MG63 (cell line): ENCODE data around the gene LMOD1. TPM values are rescaled to one million over a fixed set of nuclear protein-coding genes. Genes with fewer than 3 reads are reported as not detected.
A peak's percentile ranks its signal among the peaks of the same experiment; 100 is the strongest.

ENCODE experiments used
- DNase-seq: peaks from one replicate; pipeline ENCODE4 v3.0.0-alpha.2; 2020
- H3K27me3 ChIP-seq: fragments of 250-450 bp; sonication (Bioruptor Pico); 2 replicates; pipeline ENCODE4 v1.5.1; 2020; ENCODE audit warnings: mild to moderate bottlenecking, moderate library complexity
- H3K36me3 ChIP-seq: fragments of 250-450 bp; sonication (Bioruptor Pico); 2 replicates; pipeline ENCODE4 v1.5.1; 2020; ENCODE audit warnings: mild to moderate bottlenecking, moderate library complexity
- H3K4me3 ChIP-seq: fragments of 250-450 bp; sonication (Bioruptor Pico); 2 replicates; pipeline ENCODE4 v1.5.1; 2020; ENCODE audit warnings: mild to moderate bottlenecking, moderate library complexity
- H3K9me3 ChIP-seq: fragments of 250-450 bp; sonication (Bioruptor Pico); 2 replicates; pipeline ENCODE4 v1.5.1; 2020; ENCODE audit warnings: mild to moderate bottlenecking, moderate library complexity
- total RNA-seq: library from RNA; depleted of rRNA; stranded (reverse); fragments of >200 nt; shearing (Covaris generic); gene quantifications from 2 replicates; pipeline ENCODE4 v1.2.3, GENCODE V29; 2014; ENCODE audit warnings: low replicate concordance

The LMOD1 gene
- total RNA-seq, 1 experiment from 2014 or later, result 0.03 TPM

DNA sequence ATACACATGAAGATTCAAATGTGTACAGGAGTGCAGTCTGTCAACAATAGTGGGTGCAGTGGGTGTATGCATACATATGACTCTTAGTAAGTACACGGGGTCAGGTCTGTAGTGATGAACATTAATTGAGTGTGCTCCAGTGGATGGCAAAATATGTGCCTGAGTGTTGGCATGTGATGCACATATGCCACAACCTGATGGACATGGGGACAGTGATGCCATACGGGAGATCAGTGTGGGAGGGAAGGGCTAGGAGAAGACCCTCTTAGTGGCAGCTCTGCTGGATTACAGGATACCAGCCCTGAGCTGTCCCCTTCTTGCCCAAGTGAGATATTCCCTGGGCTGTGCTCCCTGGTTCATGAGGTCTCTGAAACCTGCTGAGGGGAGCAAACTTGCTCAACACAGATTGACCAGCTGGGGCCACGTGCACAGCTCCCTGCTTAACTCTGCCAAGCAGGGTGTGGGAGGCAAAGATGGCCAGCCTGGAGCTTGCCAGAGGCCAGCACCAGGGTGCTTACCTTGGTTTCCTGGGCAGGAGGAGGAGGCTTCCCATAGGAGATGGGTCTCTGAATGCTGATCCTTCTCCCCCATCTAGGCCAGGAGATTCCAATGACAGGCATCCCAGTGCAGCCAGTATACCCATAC is 55.4 kb downstream of the LMOD1 start:
- no peak for DNase-seq
- Histone ChIP-seq H3K27me3 (no peaks in the 10 kb centered on the region), H3K9me3 (no peaks in the 10 kb centered on the region), H3K4me3 (no peak overlapping the region), H3K36me3 (0 out of 2 replicates have a peak, but pooled peaks cover 3% of the 10 kb centered on the region)

DNA sequence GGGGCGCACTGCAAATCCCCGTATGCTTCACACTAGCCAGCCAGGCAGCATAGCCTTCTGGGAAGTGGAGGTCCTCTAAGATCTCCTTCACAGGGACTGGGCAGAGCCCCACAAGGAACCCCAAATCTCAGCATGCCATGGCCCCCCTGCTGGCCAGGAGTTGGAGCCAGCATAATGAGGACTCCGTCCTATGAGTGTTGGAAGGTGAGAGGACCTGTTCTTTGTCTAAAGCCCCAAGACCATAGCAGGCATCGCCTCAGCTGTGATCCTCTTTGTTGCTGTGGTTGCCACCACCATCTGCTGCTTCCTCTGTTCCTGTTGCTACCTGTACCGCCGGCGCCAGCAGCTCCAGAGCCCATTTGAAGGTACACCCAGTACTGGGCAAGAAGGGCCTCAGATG is 56.1 kb downstream of the LMOD1 start:
- DNase-seq, result no peak
- Histone ChIP-seq H3K36me3 (0 out of 2 replicates have a peak, but pooled peaks cover 3% of the 10 kb centered on the region), H3K27me3 (no peaks in the 10 kb centered on the region), H3K4me3 (no peak overlapping the region), H3K9me3 (no peaks in the 10 kb centered on the region)

DNA sequence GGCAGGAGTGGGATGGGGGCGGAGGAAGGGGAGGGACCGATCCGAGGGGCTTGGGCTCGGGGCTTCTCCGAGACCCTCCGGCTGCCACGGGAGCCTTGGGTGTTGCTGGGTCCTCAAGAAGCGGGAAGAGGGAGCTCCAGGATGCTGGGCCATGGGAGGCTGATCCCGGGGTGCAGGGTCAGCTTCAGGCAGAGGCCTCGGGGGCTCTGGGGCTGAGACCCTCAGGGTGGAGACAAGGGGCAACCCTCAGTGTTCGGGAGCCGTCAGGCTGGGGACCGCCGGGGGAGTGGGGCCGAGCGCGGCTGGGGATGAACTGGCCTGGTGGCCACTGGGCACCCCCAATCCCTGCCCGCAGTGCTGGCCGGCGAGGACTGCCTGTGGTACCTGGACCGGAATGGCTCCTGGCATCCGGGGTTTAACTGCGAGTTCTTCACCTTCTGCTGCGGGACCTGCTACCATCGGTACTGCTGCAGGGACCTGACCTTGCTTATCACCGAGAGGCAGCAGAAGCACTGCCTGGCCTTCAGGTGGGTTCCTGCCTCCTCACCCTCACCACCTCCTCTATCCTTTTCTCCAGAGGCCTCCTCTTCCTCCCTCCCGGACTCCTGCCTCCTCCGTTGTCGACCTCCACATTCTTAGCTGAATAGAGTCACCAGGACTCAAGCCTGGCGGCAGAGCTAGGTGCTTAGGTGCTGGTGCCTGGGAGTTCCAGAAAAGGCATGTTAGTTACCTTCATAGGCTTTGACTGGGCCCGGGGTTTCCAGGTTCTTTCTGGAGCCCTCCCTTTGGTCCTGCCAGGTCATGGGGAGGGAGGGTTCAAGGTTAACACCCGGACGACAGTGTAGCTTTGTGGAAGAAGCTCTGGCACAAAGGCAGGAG is 57.0 kb downstream of the LMOD1 start:
- Histone ChIP-seq H3K27me3 (no peaks in the 10 kb centered on the region), H3K4me3 (peak overlapping the region; percentile 64), H3K36me3 (0 out of 2 replicates have a peak, but pooled peaks cover 3% of the 10 kb centered on the region), H3K9me3 (no peaks in the 10 kb centered on the region)
- no peak for DNase-seq

DNA sequence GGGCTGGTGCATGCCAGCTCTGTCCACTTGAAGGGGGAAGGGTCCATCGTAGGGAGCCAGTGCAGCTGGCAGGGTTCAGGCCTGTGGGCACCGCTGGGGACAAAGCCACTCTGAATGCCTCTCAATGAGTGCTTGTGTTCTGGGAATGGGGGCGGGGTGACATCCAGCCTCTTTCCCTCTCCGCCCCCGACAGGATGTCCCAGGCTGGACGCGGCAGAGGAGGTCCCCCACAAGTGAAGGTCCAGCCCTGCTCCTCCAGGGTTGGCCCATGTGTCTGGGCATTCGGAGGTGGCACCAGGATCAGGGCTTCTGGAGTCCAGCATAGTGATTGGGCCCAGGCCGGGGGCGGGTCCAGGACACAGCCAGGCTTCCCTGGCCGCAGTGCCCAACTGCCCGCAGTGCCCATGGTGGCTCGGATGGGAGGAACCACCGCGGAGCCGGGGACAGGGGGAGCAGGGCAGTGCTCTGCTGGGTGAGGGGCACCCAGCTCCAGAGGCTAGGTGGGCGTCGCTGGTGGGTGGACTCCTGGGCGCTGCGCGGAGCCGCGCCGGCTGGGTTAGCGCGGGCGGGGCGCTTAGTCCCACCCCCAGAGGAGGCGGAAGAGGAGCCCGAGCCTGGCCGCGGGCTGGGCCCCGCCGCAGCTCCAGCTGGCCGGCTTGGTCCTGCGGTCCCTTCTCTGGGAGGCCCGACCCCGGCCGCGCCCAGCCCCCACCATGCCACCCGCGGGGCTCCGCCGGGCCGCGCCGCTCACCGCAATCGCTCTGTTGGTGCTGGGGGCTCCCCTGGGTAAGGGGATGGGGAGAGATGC is 57.9 kb downstream of the LMOD1 start, which contains the start of gene SHISA4:
Gene SHISA4, plus strand, starts transcription at position 617 of the 808 bp plus-strand sequence. Its CDS starts 97 bp downstream, at position 714.
- H3K27me3 ChIP-seq, result no peaks in the 10 kb centered on the region
- DNase-seq, result peak; percentile 85

DNA sequence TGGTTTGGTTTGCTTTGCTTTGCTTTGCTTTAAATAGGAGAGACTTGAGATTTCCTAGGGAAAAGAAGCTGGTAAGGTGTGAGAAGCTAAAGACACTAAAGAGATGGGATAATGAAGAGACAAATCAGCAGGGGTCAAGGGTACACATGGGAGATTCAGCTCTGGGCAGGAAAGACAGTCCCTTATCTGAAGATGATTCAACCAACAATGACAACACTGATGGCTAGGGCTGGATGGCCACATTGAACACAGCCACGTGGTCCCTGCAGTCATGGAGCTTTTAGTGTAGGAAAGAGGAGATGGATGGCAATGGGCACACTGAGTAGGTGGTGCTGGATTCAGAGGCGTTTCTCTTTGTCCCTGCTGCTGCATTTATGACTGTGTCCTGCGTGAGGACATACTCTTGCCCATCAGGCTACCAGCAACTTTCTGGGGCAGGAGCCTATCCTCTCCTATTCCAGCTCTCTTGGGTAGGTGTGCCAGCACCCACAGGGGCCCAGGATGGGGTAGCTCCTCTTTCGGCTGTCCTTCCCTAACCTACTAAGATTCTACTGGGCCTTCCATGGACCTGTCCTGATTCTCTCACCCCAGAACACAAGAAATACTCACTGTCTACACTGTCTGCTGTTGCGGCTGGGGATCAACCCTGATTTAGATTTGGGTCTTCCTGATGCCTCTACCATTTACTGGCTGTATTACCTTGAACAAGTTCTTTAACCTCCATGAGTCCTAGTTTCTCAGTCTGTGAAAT is 59.1 kb downstream of the LMOD1 start:
- DNase-seq, result no peak
- no peak overlapping the region for H3K4me3 ChIP-seq
- no peaks in the 10 kb centered on the region for H3K27me3 ChIP-seq
- no peaks in the 10 kb centered on the region for H3K9me3 ChIP-seq
- H3K36me3 ChIP-seq, result 0 out of 2 replicates have a peak, but pooled peaks cover 1% of the 10 kb centered on the region

More for the DNA sequence above, 57.9 kb downstream of the LMOD1 start, which contains the start of gene SHISA4:
- no peaks in the 10 kb centered on the region for H3K9me3 ChIP-seq
- H3K36me3 ChIP-seq, result 0 out of 2 replicates have a peak, but pooled peaks cover 3% of the 10 kb centered on the region
- H3K4me3 ChIP-seq, result peak within 1 kb of the TSS; percentile 64

DNA sequence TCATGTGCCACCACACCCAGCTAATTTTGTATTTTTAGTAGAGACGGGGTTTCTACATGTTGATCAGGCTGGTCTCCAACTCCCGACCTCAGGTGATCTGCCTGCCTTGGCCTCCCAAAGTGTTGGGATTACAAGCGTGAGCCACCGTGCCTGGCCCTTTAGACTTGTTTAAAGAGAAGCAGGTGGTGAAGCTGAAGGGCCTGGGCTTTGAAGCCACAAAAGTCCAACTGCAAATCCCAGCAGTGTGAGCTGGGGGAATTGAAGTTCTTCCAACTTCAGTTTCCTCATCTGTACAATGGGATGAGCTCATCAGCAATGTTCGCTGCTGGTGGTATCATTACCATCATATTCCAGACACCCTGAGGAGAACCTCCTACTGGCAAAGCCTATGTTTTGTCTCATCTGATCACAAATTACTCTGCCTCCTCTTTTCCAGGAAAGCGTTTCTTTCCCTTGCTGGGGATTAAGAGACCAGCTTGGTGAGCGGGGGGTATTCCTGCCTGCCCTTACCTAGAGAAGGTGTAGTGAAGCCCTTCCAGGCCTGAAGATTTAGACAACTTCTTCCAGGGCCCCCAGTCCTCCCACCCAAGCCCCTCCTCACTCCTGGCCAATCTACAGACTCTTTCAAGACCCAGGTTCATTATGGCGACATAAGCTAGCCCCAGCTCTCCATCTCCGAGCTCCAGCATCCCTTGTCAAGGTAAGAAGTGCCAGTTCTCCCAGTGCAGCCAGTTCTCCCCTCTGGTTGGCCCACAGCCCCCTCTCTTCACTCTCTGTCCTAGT is 60.1 kb downstream of the LMOD1 start:
- no peaks in the 10 kb centered on the region for H3K9me3 ChIP-seq
- H3K4me3 ChIP-seq, result no peak overlapping the region
- H3K27me3 ChIP-seq, result no peaks in the 10 kb centered on the region
- H3K36me3 ChIP-seq, result no peaks in the 10 kb centered on the region
- DNase-seq, result no peak

DNA sequence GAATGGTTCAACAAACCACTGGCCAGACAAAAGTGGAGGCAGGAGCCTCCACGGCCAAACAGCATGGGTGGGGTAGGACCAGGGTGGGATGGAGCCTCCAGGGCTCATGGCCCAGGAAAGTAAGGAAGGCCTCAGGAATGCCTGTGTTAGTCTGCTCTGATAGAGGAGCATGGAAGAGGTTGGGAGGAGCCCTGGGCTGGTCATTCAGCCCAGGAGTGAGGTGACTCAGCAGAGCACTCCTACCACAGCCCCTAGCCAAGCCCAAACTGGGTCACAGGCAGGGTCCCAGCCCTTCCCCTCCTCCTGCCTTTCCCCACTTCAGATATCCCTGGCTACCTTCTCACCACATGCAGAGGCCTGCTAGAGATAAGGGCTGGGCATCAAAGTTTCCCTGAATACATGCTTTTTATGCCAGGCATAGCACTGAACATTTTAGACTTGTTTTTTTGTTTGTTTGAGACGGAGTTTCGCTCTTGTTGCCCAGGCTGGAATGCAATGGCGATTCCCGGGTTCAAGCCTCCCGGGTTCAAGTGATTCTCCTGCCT is 60.7 kb downstream of the LMOD1 start:
- H3K36me3 ChIP-seq, result no peaks in the 10 kb centered on the region
- DNase-seq, result peak; percentile 84

DNA sequence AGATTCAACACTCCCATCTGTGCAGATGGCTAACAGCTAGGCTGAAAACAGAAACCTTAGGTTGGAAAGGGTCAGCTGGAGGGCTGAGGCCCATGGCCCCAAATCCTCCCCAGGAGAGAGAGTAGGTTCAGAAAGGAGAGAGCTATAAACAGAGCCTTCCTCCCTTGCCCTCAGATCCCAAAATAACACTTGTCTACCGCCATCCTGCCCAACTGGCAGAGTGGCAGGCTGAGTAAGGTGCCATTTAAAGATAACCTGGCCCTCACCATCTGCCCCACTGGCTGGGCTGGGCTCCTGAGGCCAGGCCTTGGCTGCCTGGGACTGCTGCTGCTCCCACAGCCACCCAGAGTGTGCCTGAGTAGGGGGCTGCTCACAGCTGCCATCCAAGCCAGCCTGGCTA is 61.9 kb downstream of the LMOD1 start:
- Histone ChIP-seq H3K4me3 (no peak overlapping the region), H3K36me3 (peaks cover 3% of the 10 kb centered on the region; the same call in 1 of the 2 replicates), H3K27me3 (no peaks in the 10 kb centered on the region), H3K9me3 (no peaks in the 10 kb centered on the region)
- no peak for DNase-seq

More for the DNA sequence above, 60.7 kb downstream of the LMOD1 start:
- Histone ChIP-seq H3K4me3 (no peak overlapping the region), H3K27me3 (no peaks in the 10 kb centered on the region), H3K9me3 (no peaks in the 10 kb centered on the region)

DNA sequence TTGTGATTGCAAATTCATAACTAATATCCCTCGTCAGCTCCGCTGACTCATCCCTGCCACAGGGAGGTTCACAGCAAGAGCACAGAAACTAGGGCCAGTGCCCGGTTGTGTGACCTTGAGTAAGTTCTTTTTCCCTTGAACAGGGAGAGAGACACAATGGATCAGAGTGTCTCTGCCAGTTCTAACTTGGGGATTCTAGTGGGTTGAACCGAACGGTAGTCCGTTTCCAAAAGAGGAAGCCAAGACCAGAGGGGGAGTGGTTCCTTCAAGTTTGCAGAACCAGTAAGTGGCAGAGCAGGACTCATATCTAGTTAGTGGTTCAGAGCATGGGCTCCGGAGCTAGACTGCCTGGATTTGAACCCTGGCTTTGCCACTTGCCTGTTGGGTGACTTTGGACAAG is 62.6 kb downstream of the LMOD1 start:
- H3K36me3 ChIP-seq, result peaks cover 8% of the 10 kb centered on the region; the same call in 1 of the 2 replicates
- DNase-seq, result peak; percentile 83
- no peak overlapping the region for H3K4me3 ChIP-seq
- H3K27me3 ChIP-seq, result no peaks in the 10 kb centered on the region
- no peaks in the 10 kb centered on the region for H3K9me3 ChIP-seq

DNA sequence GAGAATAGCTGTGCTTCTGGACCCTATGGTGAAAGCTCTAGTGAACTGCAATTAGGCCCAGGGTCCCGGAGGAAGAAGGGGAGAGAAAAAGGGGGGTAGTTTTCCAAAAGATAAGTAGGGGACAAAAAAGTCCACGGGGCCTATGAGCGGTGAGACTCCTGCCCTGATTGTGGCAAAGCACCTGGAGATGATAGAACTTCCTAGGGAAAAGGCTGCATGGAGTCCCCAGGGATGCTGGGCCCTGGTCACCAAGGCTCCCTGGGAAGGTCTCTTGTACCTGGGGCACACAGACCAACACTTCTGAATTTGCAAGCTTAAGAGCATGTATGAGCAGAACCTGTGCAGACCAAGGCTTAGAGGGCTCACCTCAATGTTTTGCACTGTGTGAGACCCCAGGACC is 63.1 kb downstream of the LMOD1 start:
- peaks cover 13% of the 10 kb centered on the region for H3K36me3 ChIP-seq
- no peaks in the 10 kb centered on the region for H3K9me3 ChIP-seq
- no peaks in the 10 kb centered on the region for H3K27me3 ChIP-seq
- DNase-seq, result no peak
- no peak overlapping the region for H3K4me3 ChIP-seq

DNA sequence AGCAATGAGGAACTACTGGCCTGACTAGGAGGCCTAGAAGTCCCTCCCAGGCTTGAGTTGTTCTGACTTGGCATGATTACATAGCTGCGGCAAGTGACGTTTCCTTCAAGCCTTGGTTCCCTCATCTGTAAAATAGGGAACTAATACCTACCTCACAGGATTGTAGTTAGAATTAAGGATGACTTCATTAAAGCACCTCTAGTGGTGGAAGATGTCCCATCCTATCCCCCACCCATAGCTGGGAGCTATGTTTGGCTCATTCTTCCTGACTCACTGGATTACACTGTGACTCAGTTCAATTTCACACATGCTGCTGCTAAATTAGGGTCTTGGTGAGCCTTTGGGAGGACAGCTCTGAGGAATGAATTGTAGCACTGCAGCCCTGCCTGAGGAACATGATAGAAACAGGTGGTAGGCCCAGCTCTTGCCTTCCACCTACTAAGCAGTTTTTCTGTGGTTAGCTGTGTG is 63.6 kb downstream of the LMOD1 start:
- no peaks in the 10 kb centered on the region for H3K9me3 ChIP-seq
- H3K27me3 ChIP-seq, result no peaks in the 10 kb centered on the region
- peak; percentile 70 for DNase-seq
- H3K4me3 ChIP-seq, result no peak overlapping the region
- H3K36me3 ChIP-seq, result peaks cover 16% of the 10 kb centered on the region

DNA sequence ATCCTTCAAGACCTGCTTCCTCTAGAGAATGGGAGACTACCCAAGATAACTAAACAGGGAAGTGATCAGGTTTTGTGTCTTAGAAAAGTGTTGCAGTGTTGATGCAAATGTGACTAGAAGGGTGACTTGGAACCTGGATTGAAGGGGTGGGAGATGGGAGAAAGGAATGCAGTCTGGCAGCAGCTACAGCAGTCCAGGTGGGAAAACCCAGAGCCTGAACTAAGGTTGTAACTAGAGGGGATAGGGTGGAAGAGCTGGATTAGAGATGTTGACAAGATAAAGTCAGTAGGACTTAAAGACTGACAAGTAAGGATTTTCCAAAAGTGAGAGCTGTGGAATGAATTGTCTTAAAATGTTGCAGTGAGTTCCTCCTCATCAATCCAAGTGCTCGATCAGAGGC is 64.7 kb downstream of the LMOD1 start:
- H3K9me3 ChIP-seq, result no peaks in the 10 kb centered on the region
- H3K4me3 ChIP-seq, result no peak overlapping the region
- H3K36me3 ChIP-seq, result peaks cover 22% of the 10 kb centered on the region
- H3K27me3 ChIP-seq, result no peaks in the 10 kb centered on the region
- no peak for DNase-seq

DNA sequence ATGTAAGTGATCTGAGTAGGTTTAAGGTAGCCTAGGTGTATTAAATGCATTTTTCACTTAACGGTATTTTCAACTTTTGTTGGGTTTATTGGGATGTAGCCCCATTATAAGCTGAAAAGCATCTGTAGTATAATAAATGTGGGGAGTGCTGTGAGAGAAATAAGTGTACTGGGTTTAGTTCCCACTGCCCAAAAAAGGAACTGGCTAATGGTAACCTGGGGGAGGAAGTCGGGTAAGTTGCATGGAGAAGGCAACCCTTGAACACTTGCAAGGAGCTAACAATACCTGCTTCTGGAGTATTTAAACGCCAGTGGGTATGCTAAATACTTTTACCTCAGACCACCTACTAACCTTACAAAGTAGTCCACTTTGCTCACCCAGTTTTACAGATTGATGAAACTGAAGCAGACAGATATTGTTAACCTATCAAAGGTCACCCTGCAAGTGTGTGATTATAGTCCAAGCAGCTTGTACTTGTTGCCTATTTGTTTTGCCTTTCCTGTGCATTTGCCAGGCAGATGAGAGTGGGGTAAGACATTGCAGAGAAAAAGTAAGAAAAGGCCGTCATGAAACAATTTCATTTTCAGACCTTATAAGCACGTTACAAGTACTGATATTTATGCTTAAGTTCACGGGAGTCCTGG is 65.3 kb downstream of the LMOD1 start:
- H3K4me3 ChIP-seq, result no peak overlapping the region
- peaks cover 27% of the 10 kb centered on the region for H3K36me3 ChIP-seq

DNA sequence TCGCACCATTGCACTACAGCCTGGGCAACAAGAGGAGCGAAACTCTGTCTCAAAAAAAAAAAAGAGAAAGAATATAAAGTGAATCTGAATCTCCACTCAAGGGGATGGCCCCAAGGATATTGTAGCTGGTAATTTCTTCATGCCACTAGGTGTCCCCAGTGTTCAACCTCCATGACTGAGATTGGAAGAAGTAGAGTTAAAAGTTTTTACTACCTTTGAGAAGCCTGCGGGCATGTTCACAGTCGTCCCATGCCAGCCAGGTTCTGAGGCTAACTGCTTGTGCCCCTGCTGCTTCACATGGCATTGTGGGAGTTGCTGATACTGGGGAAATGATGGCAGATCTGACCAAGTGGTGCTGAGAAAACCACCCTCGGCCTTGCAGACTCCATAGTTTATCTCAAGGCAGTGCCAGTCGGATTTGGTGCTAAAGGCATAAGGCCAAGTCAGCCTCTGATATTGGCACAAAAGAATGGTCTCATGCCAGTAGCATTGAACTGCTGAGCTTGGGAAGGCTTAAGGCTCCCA is 68.4 kb downstream of the LMOD1 start:
- peaks cover 51% of the 10 kb centered on the region for H3K36me3 ChIP-seq
- no peaks in the 10 kb centered on the region for H3K27me3 ChIP-seq
- DNase-seq, result peak; percentile 20
- H3K9me3 ChIP-seq, result no peaks in the 10 kb centered on the region
- no peak overlapping the region for H3K4me3 ChIP-seq

More for the DNA sequence above, 65.3 kb downstream of the LMOD1 start:
- Histone ChIP-seq H3K9me3 (no peaks in the 10 kb centered on the region), H3K27me3 (no peaks in the 10 kb centered on the region)
- DNase-seq, result no peak
